Measurements from ENCODE around the gene ACOT9.

DNA sequence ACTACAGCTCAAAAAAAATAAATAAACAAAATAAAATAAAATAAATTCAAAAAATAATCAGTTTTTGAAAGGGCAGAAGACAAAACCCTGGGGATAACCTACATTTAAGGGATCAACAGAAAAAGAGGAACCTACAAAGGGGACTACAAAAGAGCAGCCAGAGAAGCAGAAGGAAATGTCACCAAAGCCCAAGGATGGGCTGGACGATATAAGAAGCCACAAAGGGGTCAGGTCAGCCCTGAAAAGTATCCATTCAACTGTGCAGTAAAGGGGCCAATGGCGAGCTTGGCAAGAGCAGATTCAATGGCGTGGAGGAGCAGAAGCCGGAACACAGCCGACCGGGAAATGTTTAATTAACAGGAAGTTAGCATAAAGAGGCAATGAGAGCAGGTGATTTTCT, 16.9 kb downstream of the ACOT9 start:
- TF ChIP-seq MYB (IDR thresholded peaks at IDR 0.05; ENCODE audit: borderline replicate concordance, low read depth, low read length) (no peak), CTCF (IDR thresholded peaks at IDR 0.05 in 2 of 3, conservative IDR thresholded peaks at IDR 0.05 in 1 of 3; ENCODE audit: control insufficient read depth in 2 of 3, extremely low read depth in 1 of 3, insufficient read depth in 1 of 3, low read depth in 3 of 3, low read length in 3 of 3) (no peak)

Measured in GM12878 (cell line).